ENCODE data around the gene CCDC14.
A peak's percentile ranks its signal among the peaks of the same experiment; 100 is the strongest.
"Not testable (repeated sequence)": the region's sequence is repeated elsewhere in the genome, so short reads cannot be mapped to it uniquely, and the experiment has no call there.

The CCDC14 gene

DNA sequence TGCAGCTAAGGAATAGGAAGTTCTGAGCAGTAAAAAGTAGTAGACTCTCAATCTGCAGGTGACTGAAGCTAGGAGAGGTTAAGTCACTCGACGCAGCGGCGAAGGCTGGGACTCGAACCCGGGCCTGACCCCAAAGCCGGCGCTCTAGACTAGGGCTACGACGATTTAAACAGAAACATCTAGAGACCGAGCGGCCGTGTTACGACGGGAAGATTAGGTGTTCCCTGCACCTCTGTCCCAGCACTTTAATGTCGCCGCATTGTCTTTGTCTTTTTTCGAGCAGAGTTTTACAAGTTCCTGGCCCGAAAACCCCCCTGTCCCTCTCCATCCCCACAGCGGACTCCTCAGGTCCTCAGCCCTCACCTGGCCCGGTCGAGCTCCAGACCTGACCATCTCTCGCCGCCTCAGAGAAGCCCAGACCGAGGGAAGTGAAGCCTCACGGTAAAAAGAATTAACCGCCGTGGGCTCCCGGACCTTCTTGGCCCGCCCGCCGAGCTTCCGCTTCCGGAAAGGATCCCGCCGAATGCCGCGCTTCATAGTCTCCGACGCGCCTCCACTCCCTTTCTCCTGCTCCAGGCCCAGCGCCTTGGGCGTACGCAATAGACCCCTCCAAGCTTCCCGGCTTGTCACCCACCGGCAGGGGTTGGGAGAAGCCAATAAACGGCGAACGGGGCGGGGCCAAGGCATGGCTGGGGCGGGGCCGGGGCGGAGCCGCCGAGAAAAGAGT, at the start of gene CCDC14:
Gene CCDC14, minus strand, starts transcription at position 449 of the 727 bp plus-strand sequence. Its CDS starts 56 bp downstream, at position 393.
- peak; percentile 95 for DNase-seq (ENCODE audit: low spot score)

DNA sequence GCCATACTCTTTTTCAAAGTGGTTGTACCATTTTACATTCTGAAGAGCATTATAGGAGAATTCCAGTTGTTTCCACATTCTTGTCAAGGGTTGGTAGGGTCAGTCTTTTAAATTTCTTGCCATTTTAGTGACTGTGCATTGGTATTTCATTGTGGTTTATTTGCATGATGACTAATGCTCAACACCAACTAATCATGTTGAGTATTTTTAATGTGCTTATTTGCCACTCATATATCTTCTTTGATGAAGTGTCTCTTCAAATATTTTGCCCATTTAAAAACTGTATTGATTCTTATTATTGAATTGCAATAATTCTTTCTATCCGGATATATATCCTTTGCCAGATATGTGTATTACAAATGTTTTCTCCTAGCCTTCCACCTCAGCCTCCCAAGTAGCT, 47.3 kb upstream of the CCDC14 start:
- DNase-seq (ENCODE audit: low spot score): not testable (repeated sequence)

- DNase-seq (ENCODE audit: low spot score): no peak
Observed at GRCh38 chr3:124007186-124007585, 46.2 kb upstream of the CCDC14 start.

DNA sequence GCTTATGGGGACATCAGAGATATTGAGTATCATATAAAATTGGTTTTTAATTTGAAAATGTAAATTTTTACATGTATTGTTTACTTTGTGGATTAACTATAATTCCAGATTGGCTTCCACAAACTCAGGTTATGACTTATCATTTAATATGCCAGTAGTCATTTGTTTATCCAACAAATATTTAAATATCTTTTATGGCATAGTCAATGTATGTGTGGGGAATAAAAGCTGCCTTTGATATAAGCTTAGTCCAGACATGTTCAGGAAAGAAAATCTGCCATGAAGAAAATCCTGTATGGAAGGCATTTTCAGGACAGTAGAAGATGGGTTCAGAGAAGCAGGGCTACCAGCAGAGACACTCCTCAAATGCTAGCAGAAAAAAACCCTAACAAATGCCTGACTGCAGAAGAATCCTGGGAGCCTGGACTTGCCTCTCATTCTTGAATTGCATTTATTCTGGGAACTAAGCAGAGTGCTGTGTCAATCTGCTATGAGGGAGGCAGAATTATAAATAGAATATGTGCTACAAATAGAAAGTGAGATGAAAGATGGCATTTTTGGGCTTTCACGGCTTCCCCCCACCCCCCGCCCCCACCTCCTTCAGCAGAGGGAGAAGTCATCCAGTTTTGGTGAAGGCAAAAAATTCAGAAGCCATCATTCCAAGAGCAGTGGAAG, 41.5 kb upstream of the CCDC14 start:
- not testable (repeated sequence) for DNase-seq (ENCODE audit: low spot score)

DNA sequence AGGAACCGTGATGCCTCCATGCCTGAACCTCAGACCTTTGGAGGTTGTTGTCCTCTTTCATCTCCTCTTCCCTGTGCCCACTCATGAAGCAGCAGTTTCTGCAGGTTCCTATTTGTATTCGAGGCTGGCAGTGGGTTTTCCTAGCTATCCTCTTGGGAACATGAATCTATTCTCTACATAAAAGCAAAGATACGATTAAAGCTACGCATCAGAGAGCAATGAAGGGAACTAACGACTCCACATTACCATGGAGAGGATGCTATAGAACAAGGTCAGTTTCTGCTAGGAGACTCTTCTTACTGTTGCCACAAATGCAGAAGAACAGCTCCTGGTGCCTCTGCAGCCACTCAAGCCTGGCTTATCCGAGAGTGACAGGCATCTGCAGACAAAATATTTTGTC, 40.3 kb upstream of the CCDC14 start:
- DNase-seq (ENCODE audit: low spot score): not testable (repeated sequence)

- no peak for DNase-seq (ENCODE audit: low spot score)
Observed at GRCh38 chr3:123997543-123997942, 36.5 kb upstream of the CCDC14 start.

DNA sequence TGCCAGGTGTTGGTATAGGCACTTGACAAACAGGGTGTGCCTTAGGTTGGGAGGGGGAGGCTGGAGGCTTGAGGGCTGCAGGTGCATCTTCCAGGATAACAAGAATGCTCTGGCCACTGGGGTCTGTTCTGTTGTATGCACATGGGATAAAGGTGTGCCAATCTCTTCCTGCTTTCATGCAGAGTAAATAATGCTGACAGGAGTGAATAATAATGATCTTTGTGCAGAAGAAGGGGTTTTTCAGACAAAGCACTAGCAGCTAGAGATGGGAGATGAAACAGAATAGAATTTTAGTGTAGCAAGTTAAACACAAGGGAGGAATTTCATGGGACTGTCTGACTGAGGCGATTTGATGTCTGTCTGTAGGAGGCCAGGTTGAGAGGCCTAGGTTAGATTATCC, 32.8 kb upstream of the CCDC14 start:
- DNase-seq (ENCODE audit: low spot score): no peak

- not testable (repeated sequence) for DNase-seq (ENCODE audit: low spot score)
Observed at GRCh38 chr3:123991730-123992588, 30.9 kb upstream of the CCDC14 start, which contains the start of gene ROPN1. ROPN1 (minus strand) TSS chr3:123992124; CDS start chr3:123980481, 11,643 bp downstream.

- no peak for DNase-seq (ENCODE audit: low spot score)
Observed at GRCh38 chr3:123986427-123986826, 25.4 kb upstream of the CCDC14 start.

DNA sequence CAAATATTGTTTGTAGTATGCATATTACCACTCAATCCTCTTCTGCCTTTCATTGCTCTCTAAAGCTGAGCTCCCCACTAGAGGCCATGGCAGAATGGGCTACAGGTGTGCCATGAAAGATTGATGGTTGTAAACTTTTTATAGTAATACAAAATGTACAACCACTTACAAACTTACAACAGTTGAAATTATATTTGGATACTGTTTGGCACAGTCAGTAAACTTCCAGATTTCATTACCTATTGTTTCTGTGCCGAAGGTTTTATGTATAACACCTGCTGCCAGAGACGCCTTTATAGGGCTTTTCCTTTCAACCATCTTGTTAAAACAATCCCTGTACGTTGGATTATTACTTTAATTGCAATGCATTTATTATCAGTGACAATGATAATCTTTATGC, 23.9 kb upstream of the CCDC14 start:
- no peak for DNase-seq (ENCODE audit: low spot score)

DNA sequence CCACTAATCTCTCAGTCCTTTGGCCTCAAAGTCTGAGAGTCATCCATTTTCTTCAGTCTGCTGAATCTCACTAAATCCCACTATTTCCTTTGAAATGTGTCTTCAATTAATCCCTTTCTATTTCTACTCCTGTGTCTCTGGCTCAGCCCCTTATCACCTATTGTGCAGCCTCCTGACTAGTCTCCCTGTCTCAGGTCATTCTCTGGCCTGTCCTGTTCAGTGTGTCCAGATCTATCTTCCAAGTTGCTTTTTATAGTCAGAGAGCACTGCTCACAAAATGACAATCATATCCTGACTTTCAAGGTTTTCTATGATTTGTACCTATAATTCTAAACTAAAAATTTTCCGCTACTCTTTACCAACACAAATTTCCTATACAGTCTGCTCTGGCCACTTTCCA, 23.3 kb upstream of the CCDC14 start:
- no peak for DNase-seq (ENCODE audit: low spot score)

- not testable (repeated sequence) for DNase-seq (ENCODE audit: low spot score)
Observed at GRCh38 chr3:123981317-123981716, 20.3 kb upstream of the CCDC14 start.

DNA sequence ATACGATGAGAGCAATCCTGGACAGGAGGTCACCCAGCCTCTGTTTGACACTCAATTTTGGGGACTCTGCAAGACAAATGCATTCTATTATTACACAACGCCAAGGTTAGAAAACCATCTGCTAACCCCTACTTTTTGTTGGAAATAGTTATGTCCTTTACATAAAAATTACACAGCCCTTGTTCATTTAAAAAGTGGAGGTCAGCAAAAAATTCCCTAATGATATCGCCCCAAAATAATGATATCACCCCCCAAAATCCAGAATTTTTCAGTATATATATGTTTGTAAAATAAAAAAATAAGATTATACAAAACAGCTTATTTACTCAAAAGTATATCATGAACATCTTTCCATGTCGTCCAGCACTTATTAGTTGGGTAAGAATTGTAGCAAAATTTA, 19.5 kb upstream of the CCDC14 start:
- DNase-seq (ENCODE audit: low spot score): no peak

DNA sequence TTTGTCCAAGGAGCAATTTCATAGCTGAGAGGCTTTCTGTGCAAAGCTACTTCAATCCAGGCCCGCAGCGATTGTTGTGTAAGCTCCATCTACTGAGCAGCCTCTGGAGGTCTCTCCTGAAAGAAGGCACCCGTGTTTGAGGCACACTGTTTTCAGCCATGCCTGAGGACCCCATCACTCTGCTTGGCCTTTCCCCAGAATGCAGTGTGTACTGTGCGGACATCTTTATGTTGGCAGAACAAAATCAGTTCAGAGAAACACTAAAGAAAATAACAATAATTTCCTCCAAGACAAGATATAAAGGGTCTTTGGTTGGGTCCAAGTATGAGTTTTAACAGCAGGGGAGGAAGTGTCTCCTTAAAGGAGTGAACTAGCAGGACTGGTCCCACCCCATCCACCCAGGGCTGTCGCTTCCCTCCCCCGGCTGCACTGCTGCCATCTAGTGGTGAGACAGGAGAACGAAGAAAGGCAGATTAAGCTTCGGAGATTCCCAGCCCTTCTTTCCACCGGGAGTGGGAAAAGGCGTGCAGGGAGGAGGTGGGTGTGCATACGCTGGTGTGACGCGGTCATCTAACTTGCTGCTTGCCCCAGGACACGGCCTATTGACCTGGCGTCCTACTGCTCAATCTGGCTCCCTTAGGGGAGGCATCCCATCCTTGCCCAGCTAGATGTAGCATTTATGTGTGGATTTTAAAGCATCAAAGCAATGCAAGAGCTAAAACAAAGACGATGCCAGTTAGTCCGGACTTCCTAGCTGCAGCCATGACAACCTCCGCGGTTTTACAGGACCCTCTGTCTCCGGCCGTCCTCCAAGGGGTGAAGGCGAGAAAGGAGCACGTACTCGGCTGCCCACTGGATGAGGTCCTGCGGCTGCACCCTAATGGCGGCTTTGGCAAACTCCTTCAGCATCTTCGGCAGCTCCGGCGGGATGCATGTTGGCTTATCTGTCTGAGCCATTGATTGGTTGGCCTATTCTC, 18.8 kb upstream of the CCDC14 start:
- DNase-seq (ENCODE audit: low spot score): peak; percentile 16

GRCh38 chr3:123976904-123977303, 15.9 kb upstream of the CCDC14 start:
- not testable (repeated sequence) for DNase-seq (ENCODE audit: low spot score)

GRCh38 chr3:123976181-123976898, 15.3 kb upstream of the CCDC14 start:
- DNase-seq (ENCODE audit: low spot score): not testable (repeated sequence)

- DNase-seq (ENCODE audit: low spot score): not testable (repeated sequence)
Observed at GRCh38 chr3:123975030-123975429, 14.0 kb upstream of the CCDC14 start.

DNA sequence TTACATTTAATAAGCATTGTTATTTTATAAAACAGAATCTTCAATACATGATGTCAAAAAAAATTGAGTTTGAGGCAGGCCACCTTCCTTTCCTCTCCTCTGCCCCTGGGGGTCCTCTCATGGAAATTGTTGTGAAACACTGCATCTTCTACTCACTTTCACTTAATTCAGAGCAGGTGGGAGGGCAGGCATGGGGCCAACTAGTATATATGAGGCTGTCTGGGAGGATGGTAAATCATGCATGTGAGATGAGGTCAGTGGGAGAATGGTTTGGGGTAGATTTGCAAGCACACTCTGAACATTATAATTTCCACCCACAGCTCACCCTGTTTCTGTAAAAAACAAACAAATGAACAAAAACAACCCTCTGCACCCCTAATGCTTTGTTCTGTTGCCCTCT, 10.4 kb upstream of the CCDC14 start:
- no peak for DNase-seq (ENCODE audit: low spot score)

GRCh38 chr3:123967260-123967659, 6.2 kb upstream of the CCDC14 start:
- not testable (repeated sequence) for DNase-seq (ENCODE audit: low spot score)

- DNase-seq (ENCODE audit: low spot score): not testable (repeated sequence)
Observed at GRCh38 chr3:123966799-123967198, 5.8 kb upstream of the CCDC14 start.

- DNase-seq (ENCODE audit: low spot score): not testable (repeated sequence)
Observed at GRCh38 chr3:123964793-123965192, 3.8 kb upstream of the CCDC14 start.
